ENCODE measurements around the gene HOXC13. TPM values are rescaled to one million over a fixed set of nuclear protein-coding genes. Genes with fewer than 3 reads are reported as not detected.

The HOXC13 gene
- total RNA-seq, 1 donor, result not detected

DNA sequence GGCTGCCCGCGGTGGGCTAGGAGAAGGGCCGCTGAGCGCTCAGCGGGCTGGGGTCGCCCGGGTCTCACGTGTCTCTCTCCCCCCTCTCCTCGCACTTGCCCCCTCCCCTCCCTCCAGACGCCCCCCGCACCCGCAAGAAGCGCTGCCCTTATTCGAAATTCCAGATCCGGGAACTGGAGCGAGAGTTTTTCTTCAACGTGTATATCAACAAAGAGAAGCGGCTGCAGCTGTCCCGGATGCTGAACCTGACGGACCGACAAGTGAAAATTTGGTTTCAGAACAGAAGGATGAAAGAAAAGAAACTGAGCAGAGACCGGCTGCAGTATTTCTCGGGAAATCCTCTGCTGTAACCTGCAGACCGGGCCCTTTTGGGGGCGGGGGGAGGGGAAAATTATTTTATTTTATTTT, 36.4 kb downstream of the HOXC13 start:
- H3K4me3 ChIP-seq (ENCODE audit: low read depth, low read length), result no peak overlapping the region
- TF ChIP-seq, protein P1, sequence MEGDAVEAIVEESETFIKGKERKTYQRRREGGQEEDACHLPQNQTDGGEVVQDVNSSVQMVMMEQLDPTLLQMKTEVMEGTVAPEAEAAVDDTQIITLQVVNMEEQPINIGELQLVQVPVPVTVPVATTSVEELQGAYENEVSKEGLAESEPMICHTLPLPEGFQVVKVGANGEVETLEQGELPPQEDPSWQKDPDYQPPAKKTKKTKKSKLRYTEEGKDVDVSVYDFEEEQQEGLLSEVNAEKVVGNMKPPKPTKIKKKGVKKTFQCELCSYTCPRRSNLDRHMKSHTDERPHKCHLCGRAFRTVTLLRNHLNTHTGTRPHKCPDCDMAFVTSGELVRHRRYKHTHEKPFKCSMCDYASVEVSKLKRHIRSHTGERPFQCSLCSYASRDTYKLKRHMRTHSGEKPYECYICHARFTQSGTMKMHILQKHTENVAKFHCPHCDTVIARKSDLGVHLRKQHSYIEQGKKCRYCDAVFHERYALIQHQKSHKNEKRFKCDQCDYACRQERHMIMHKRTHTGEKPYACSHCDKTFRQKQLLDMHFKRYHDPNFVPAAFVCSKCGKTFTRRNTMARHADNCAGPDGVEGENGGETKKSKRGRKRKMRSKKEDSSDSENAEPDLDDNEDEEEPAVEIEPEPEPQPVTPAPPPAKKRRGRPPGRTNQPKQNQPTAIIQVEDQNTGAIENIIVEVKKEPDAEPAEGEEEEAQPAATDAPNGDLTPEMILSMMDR (IDR thresholded peaks at IDR 0.05; ENCODE audit: insufficient read depth, low read length), result no peak
- DNase-seq (ENCODE audit: low read depth), result no peak

DNA sequence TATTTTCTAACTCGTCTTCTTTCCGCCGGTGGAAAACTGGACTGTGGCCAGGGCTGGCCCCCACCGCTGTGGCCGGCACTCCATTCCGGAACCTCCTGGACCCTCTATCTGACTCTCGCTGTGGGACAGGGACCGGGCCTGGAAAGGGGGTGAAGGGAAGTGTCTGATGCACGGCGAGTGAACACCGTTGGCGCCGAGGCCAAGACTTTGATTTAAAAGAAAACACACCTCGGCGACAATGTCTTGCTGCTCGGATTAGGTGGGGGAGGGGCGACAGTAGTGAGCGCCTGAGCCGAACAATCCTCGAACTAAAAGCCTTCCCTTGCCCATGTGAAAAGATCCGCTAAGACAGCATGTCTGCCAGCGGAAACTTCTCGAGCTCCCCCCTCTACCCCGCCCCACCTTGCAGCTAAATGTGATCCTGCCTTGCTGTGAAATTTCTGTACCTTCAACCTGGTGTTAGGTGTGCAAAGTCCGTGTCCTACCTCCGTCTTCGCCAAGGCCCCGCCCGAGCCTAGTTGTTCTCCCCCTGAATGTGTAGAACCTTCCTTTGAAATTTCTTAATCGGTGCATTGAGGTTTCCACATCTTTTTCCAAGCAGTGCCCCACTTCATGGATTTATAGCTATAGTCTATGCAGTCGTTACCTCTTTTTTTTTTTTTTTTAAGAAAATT, 37.0 kb downstream of the HOXC13 start:
- no peak overlapping the region for H3K4me3 ChIP-seq (ENCODE audit: low read depth, low read length)
- DNase-seq (ENCODE audit: low read depth), result no peak
- TF ChIP-seq, protein P1 (IDR thresholded peaks at IDR 0.05; ENCODE audit: insufficient read depth, low read length), result no peak

DNA sequence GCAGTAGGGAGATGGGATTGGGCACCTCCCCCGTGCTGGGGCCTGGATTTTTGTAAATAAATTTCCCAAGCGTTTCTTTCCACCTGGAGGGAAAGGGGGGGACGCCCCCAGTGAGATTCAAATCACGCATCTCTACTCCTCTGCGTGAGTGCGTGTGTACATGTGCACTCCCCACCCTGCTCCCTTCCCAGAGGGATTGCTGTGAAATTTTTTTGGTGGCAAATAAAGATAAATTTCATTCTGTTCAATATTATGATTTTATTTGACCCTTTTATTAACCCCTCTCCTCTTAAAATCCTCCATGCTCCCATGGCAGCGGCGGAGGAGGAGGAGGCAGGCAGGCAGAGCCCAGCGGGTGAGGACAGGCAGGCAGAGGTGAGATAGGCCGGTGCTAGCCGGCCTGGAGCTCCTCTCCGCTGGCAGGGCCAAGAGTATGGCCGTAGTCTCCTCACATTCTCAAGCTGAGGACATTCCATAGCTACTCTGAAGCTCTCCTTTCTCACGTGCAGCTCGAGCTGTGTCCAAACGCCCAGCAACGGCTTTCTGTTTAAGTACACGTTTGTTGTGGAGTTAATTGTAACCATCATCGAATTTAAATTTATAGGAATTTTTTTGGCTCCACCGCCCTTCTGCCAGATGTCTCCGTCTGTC, 37.7 kb downstream of the HOXC13 start:
- no peak for DNase-seq (ENCODE audit: low read depth)

DNA sequence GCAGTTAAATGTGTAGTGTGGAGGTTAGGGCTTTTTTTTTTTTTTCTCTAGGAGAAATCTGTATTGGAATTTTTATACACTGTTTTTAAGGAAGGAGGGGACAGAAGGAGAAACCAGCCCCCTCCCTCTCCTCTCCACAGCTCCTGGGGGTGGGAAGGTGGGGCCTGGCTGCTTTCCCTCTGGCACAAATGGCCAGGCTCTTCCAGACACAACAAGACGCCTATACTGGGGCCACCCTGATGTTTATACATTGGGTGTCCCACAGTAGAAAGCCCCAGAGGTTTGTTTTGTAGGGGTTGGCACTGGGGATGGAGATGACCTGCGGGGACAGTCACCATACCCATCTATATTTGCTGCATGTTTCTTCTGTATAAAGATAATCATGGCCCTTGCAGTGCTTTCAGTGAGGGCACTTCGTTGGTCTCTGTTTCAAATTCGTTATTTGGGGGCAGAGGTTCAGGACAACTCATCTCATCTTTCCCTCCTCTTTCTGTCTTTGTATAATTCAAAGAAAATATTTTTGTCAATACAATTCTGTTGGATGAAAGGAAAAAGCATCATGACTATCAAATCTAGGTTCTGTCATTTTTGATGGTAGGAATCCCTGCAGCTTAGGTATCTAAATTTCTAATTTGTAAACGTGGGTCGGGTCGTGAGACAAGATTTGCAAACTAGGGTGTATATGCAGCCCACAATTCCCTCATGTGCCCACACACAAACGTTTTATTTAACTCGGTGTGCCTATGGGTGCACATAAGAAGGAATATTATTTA, 38.4 kb downstream of the HOXC13 start:
- no peak for DNase-seq (ENCODE audit: low read depth)
- TF ChIP-seq, protein P1 (IDR thresholded peaks at IDR 0.05; ENCODE audit: insufficient read depth, low read length), result no peak
- H3K4me3 ChIP-seq (ENCODE audit: low read depth, low read length), result no peak overlapping the region

More for the DNA sequence above, 37.7 kb downstream of the HOXC13 start:
- no peak overlapping the region for H3K4me3 ChIP-seq (ENCODE audit: low read depth, low read length)
- TF ChIP-seq, protein P1 (IDR thresholded peaks at IDR 0.05; ENCODE audit: insufficient read depth, low read length), result no peak

DNA sequence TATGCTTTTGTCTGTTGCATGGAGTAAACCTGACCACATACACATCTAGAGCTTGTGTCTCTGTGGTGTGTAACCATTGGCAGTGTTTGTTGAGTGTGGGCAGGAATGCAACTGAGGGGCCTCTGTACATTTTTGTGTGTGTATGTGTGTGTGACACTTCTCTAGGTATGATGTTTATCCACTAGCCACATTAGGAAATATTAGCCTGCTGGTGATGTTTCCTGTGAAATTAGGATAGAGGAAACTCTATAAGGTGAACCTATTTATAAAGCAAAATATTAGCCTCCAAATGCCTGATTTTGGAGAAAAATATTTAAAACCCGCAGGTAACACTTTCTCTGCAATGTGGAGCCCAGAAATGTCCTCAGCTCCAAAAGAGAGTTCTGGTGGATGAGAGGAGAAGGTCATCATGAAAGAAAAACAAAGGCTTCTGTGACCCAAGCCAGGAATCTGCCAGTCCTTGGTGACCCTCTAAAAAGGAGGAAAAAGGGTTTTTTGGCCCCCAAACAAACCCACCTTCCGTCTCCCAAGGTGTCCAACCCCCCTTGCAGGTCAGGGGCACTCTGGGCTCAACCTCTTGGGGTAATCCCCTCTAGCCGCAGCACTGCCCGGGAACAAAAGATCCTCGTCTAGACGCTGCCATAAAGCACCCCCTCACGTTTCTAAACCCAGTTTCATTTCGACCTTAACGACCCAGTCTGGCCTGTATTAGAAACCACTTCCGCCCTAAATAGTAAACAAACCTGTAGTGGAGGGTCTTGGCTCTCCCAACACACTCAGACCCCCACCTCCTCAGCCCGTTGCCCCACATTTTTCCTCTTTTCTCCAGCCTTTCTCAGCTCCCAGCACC, 39.2 kb downstream of the HOXC13 start:
- no peak overlapping the region for H3K4me3 ChIP-seq (ENCODE audit: low read depth, low read length)
- no peak for DNase-seq (ENCODE audit: low read depth)
- TF ChIP-seq, protein P1 (IDR thresholded peaks at IDR 0.05; ENCODE audit: insufficient read depth, low read length), result no peak

Data from fibroblast of the aortic adventitia (primary cell).